ENCODE measurements around the gene ALG11.
"Not testable (repeated sequence)": the region's sequence is repeated elsewhere in the genome, so short reads cannot be mapped to it uniquely, and the experiment has no call there.

The ALG11 gene, protein sequence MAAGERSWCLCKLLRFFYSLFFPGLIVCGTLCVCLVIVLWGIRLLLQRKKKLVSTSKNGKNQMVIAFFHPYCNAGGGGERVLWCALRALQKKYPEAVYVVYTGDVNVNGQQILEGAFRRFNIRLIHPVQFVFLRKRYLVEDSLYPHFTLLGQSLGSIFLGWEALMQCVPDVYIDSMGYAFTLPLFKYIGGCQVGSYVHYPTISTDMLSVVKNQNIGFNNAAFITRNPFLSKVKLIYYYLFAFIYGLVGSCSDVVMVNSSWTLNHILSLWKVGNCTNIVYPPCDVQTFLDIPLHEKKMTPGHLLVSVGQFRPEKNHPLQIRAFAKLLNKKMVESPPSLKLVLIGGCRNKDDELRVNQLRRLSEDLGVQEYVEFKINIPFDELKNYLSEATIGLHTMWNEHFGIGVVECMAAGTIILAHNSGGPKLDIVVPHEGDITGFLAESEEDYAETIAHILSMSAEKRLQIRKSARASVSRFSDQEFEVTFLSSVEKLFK
- total RNA-seq, result 11.8 to 25.5 reads per million in 2 donors

DNA sequence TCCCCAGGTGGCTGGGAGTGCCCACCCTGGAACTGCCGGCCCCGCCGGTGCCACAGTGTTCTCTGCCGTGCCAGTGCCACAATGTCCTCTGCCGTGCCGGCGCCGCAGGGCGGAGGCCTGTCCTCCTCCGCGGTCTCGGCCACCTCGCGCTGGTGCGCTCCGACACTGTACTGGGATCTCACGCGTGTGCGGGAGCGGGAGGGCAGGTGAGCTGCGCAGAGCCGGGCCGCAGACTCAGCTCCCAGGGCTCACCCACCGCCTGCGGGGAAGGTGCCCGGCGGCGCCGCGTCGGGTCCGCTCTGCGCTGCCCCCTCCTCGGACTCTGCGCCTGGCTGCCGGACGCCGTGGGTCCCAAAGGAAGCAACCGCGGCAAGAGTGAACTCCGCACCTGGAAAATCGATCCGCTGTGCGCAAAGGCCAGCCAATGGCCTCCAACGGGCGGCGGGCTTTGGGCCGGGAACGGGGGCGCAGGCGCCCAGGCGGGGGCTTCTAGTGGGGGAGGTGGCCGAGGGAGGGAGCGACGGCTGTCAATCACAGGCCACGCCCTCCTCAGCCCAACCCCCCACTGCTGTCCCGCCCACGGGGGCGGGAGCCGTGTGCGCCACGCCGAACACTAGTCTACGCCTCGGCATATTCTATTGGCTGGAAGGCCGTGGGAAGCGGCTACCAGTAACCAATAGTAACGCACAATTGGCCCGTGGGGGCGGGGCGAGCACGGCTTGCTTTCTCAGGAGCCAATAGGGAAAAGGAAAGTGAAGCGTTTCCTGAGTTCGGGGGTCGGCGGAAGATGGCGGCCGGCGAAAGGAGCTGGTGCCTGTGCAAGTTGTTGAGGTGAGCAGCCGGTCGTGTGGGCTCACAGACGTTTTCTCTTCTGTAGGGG is at the start of gene ALG11:
ALG11 (plus strand) TSS at position 767 of the 880 bp plus-strand sequence; CDS start at position 788, 21 bp downstream.
- DNase-seq, result peak; percentile 99

DNA sequence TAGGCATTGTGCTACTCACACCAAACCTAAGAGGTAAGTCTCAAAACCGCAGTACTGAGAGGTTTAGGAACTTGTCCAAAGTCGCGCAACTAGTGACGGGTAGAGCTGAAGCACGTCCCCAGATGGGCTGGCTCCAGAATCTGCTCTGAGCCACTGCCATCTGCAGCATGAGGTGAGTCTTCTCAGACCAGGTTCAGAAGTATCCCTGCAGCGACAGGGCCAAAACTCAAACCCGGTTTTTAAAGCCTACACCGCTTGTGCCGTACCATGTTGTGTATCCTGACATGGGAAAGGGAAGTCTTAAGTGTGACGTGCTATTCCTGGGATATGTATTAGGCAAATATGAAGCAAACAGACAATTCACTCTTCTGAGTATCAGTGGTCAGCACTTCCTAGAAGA is 46.0 kb upstream of the ALG11 start:
- no peak for DNase-seq

DNA sequence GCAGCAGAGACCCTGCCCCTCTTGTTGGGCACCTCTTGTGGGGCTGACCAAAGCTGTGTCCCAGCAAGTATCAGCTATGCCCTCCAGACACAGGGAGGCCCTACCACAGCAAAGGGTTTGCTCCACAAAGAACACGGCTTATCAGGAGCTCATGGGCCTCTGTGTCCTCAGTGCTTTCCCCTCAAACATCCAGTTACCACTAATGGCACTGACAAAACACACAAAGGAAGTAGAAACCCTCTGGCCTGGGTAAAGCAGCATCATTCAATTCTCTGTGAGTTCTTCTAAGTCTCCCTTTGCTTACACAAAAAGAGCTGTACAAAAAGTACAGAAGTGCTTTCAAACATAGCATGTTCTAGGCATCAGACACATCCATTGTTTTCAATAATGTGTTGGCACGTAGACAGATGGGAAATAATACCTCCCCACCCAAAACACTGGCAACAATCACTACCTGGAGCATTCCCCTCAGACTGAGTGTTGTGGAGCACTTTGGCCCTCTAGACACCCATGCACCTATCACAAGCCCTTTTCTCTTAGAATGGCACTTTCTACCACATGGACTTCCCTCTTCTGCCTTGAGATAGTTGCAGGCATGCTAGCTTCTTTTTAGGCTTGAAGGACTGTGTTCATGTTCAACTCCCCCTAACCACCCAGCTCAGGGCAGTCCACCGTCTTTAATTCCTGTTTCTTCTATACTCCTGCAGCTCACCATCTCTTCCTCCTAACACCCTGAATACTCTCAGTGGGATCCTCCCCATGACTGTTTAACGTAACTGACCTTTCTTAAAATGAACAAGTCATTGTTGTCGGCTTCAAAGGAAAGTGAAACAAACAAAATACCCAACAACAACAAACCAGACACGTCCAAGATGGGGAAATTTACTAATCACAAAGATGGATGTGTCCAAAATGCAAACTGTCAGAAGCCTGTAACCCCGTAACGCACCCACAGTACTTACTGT is 44.4 kb upstream of the ALG11 start:
- DNase-seq, result no peak

DNA sequence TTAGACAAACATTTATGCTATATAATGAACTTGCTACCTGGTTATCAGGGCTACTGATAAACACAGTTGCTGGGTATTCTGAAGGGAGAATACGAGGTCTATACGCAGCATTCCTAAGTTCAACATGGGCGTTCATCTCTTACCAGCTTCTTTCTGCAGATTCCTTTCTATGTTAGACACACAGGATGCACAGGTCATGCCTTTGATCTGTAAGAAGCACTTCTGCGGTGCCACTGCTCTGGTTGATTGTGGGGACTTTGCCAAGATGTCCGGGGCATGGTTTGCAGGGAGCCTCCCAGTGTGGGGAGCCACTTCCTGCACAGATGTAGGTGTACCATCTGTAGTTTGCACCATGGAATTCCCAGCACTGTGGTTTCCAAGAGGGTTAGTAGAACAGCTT is 41.8 kb upstream of the ALG11 start:
- DNase-seq, result peak; percentile 5

DNA sequence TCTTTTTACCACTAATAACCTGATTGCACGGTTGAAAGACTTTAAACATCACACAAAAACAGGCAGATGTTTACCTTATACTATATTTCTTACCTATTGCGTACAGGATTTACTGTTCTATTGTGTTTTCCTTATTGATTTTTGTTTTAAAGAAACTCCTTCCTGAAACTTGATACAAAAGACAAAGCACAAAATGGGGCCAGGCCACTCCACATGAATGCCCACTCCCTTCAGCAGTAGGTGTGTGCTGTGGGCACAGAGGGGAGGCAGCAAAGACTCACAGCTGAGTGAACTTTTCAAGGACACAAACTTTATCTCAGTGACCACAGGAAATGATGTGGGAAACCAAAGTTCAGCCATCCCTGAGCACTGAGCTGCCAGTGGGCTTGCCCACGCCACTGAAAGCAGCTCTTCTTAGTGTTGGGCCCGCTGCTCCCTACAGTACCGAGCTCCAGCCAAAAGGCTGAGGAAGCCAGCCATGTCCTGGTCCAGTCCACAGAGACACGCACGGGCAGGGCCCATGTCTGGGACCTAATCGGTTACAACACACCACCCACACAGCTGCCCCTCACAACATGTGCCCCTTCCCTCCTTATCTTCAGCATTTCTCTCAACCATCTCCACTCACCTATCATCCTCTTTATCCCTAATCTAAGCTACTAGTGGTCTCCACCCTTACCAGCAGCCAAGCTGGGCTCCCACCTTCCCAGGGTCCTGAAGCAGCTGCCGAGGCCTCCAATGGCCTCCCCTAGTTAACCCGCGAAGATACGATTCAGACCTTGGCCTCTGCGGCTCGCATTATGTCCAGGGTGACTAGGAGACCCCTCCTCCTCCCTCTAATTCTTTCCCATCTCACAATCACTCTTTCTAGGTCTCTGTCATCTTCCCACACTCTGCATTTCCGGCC is 40.4 kb upstream of the ALG11 start:
- DNase-seq, result no peak

DNA sequence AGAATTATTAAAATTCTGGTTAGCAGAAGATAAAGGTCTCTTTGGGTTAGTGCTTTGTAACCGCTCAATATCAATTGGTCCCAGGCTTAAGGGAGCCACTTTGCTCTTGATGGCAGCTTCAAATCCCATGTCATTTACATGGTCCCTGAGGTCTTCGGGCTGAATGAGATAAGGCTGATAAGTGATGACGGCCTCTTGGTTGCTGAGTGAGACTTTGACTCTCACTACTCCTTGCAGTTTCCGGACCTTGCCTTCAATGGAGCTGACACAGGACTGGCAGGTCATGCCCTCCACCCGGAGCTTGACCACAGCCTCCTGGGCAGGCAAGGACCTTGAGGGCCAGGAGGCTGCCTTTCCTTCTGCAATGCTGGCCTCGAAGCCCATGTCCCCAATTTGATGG is 37.7 kb upstream of the ALG11 start:
- no peak for DNase-seq

DNA sequence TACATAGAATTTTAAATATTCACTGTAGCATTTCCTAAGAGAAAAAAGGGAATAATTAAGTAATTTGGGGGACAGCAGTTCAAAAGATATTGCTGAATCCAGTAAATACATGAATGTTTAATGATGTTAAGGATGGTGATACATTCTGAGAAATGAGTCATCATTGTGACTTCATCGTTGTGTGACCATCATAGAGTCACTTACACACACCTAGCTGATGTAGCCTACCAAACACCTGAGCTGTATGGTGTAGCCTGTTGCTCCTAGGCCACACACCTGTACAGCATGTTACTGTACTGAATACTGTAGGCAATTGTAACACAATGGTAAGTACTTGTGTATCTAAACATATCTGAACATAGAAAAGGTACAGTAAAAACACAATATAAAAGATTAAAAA is 35.8 kb upstream of the ALG11 start:
- DNase-seq, result no peak

DNA sequence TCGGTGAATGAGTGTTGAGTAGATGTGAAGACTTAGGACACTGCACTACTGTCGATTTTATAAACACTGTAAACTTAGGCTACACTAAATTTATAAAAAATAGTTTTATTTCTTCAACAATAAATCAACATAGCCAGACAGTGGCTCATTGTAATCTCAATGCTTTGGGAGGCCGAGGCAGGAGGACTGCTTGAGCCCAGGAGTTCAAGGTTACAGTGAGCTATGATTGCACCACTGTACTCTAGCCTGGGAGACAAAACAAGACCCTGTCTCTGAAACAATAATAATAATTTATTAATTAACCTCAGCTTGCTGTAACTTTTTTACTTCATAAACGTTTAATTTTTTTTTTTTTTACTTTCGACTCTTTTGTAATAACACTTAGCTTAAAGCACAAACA is 35.3 kb upstream of the ALG11 start:
- DNase-seq, result no peak

DNA sequence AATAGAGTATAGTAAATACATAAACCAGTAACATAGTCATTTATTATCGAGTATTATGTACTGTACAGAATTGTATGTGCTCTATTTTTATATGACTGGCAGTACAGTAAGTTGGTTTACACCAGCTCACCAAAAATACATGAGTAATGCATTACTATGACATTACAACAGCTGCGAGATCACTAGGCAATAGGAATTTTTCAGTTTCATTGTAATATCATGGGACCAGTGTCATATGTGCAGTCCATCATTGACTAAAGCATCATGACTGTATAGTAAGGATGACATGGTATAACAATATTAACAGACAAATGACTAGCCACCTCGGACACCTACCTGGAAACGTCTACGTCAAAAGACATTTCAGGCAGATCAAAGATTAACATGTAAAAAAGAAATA is 34.6 kb upstream of the ALG11 start:
- no peak for DNase-seq

DNA sequence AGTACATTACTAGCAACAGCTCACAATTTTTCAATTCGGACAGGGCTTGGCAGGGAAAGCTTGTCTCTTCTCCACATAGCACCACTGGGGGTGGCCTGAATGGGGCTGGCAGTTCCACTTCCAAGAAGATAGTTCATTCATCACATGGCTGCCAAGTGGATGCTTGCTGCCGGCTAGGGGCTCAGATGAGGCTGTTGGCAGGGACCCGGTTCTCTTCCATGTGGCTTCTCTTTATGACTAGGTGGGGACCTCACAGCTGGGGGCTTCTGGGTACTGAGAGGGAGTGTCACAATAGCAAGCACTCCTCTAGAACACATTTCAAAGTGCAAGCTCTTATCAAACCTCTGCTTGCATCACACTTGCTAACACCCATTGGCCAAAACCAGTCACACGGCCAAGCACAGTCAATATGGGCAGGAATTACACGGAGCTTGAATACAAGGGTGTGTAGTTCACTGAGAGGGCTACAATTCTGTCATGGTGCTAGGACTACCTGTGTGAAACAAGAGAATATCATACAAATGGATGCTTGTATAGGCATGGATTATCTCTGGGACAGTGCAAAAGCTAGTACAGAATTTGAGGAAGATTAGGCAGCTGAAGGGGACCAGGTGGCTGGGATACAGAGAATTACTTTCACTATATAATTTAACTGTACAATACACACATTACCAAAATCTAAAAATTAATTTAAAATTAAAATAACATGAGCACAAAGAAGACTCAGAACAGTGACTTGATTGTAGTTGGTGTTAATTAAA is 33.2 kb upstream of the ALG11 start:
- no peak for DNase-seq

DNA sequence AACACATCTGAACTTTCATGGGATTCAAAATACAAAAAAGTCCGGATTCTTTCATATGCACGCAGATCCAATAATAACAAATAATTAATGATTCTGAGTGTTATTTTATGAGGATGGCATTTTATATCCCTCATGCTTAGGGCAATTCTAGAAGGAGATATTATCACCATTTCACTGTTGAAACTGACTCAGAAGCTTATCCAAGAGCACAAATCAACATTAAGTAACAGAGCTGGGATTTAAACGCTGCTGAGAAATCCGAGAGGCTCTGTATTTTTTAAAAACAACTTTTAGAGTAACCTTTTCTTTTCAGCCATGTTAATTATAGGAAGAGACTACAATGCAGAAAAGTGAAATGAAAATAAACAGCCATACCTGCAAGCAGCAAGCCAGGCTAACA is 31.3 kb upstream of the ALG11 start:
- DNase-seq, result no peak

DNA sequence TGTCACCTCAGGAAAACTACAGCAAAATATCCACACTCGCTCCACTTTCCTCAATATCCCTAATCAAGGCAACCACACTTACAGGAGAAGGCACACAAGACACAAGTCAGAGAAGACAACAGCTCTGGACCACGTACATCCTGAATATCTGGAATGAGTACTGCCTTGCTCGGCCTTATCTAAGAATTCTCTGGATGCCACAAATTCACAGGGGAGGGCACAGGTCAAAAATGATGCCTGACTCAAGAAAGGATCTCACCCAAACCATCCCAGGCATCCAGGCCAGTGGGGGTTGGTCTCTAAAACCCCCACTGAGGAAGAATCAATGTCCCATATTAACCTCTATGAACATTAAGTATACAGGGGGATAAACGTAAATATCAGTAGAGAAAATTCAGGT is 30.8 kb upstream of the ALG11 start:
- DNase-seq, result no peak

DNA sequence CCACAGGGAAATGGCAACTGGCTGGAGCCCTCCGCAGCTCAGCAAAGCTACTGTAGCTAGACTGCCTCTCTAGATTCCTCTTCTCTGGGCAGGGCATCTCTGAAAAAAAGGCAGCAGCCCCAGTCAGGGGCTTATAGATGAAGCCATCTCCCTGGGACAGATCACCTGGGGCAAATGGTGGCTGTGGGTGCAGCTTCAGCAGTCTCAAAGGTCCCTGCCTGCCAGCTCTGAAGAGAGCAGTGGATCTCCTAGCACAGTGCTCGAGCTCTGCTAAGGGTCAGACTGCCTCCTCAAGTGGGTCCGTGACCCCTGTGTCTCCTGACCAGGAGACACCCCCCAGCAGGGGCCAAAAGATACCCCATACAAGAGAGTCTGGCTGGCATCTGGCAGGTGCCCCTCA is 28.9 kb upstream of the ALG11 start:
- not testable (repeated sequence) for DNase-seq

DNA sequence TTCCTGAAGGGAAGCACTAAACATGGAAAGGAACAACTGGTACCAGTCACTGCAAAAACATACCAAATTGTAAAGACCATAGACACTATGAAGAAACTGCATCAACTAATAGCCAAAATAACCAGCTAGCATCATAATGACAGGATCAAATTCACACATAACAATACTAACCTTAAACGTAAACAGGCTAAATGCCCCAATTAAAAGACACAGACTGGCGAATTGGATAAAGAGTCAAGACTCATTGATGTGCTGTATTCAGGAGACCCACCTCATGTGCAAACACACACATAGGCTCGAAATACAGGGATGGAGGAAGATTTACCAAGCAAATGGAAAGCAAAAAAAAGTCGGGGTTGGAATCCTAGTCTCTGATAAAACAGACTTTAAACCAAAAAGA is 27.3 kb upstream of the ALG11 start:
- not testable (repeated sequence) for DNase-seq

DNA sequence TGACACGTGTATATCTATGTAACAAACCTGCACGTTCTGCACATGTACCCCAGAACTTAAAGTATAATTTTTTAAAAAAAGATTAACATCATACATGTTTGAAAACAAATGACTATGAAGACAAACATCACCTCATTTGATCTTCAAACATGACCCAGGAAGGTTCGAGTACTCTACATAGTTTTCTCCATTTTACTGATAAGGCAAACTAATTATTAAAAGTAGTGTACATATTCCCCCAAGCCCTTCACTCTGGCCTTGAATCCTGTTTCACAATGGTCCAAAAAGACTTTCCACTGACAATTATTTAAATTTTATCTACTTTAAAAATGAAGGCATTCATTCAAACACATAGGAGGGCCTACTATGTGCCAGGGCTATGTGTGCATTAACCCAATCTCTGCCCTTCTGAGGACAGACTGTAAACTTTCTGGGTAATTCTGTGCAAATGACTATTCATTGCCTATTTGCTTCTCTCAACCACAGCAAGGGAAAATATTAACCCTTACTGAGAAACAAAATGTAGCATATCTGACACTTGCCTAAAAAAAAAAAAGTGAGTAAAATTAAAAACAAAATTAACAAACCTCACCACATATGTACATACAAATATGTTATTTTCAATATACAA is 23.1 kb upstream of the ALG11 start:
- no peak for DNase-seq

DNA sequence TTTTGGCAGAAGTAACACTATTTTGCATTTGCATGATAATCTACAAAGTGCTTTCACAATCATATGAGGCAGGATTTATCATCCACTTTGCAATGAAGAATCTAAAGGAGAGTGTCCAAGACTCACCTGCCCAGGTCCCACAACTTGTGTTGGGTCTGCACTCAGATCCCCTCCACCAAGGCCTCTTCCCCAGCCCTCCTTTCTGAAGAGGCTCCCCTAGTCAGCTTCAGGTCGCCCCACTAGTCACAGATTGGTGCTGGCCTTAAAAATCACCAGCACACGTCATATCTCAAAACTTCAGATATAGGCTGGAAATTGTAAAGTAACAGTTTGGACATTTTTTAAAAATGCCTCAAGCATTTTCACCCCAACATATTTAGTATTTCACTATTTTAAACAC is 18.5 kb upstream of the ALG11 start:
- no peak for DNase-seq

DNA sequence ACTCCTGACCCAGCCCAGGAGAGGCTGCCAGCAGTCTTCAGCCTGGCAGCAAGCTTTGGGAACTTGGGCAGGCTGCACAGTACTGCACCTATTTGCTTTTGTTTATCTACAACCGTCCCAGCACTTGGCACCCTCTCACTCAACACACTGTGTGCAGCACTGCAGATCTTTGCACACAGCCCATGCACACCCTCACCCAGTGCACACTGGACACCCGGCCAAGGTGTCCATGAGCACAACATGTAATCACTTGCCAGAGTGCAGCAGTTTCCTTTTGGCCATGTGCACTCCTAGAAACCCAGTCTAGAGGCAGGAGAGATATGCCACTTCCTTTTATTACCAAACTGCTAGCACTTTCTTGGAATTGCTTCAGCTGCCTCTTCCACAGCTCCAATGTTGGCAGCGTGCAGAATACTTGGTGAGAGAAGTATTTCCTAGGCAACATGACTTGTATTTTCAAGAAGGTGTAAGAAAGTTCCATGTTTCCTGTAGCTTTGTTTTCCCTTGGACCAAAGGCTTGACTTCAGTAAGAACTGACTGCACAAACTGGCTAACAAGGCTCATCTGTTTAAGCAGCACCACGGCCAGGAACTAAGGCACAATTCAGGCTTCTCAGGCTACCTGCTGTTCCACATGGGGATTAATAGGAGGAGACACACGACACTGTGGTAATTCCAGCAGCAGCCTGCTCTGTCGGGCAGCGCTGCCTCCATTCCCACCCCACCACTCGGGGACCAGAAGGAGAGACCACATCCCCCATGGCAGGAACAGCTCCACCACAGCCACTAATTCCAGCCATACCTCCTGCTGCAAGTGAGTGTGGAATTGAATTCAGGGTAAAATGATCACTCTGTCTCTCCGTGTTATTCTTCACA is 16.3 kb upstream of the ALG11 start:
- no peak for DNase-seq

DNA sequence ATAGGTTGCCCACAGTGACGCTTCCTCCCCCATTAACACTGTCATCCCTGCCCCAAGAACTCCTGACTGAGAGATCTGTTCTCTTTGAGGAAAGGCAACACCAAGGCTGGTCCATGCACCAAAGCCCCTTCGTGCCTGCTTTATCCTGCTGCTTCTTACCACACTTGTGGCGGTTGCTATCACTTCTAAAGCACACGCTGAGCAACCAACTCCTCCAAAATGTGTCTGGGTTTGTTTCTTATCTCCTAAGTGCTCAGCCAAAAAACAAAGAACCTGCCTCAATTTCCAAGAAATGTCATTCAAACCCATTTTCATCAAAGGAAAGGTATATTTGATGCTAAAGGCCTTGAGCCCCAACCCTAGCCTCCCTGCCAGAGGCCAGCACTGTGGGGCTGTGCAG is 15.6 kb upstream of the ALG11 start:
- DNase-seq, result no peak

DNA sequence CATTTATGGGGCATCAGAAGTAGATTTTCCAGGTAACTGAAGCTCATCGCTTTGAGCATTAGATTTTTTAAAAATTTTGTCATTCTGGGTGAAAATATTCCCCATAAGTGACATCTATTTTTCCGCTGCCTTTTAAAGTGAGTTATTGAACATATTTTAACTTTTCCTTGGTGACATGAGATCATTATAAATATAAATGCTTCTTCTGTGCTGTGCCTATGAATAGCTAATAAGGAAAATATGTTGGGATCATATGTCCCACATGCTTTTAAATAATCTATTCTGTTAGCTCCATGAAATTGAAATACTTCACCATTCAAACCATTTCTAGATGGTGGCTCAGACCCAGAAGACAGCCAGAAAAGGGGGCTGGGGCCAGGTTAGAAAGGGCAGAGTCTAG is 15.0 kb upstream of the ALG11 start:
- DNase-seq, result no peak

All from T-helper 9 cell (primary cell).